ENCODE results near the gene PCCA. TPM values are rescaled to one million over a fixed set of nuclear protein-coding genes. Genes with fewer than 3 reads are reported as not detected.
"Not testable (repeated sequence)": the region's sequence is repeated elsewhere in the genome, so short reads cannot be mapped to it uniquely, and the experiment has no call there.

The PCCA gene
- polyA plus RNA-seq, 1 experiment = 3.0 TPM

DNA sequence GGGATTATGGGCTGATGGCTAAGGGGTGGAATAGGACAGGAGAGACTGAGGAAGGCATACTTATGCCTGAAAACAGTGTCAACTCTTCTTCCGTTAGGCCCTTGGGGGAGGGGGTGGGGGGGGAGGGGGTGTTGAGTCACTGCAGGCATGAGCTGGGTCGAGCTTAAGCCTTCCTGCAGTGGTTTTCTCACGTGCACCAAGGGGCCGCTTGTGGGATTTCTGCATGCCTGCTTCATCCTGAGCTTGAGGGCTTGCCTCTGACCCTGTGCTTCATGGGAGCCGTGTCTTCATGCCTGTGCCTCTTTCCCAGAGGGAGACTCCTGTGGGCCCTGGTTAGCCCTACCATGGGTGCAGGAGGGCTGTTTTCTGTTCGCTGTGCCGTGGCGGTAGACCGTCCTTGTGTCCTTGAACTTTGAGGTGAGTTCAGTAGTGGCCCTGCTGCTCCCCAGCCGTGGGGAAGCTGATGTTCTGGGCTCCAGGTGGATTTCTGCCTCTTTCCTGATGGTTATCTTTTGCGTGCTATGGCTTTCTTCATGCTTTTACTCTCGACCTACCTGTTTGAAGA is 186.1 kb downstream of the PCCA start:
- Histone ChIP-seq H3K4me3 (ENCODE audit: low read depth, low read length) (no peak overlapping the region), H3K27me3 (ENCODE audit: control insufficient read depth, insufficient read depth, low read length) (no peaks in the 10 kb centered on the region), H3K36me3 (ENCODE audit: control insufficient read depth, insufficient read depth, low read length) (no peaks in the 10 kb centered on the region; the same call in 1 of the 2 replicates)
- TF ChIP-seq, protein P1, sequence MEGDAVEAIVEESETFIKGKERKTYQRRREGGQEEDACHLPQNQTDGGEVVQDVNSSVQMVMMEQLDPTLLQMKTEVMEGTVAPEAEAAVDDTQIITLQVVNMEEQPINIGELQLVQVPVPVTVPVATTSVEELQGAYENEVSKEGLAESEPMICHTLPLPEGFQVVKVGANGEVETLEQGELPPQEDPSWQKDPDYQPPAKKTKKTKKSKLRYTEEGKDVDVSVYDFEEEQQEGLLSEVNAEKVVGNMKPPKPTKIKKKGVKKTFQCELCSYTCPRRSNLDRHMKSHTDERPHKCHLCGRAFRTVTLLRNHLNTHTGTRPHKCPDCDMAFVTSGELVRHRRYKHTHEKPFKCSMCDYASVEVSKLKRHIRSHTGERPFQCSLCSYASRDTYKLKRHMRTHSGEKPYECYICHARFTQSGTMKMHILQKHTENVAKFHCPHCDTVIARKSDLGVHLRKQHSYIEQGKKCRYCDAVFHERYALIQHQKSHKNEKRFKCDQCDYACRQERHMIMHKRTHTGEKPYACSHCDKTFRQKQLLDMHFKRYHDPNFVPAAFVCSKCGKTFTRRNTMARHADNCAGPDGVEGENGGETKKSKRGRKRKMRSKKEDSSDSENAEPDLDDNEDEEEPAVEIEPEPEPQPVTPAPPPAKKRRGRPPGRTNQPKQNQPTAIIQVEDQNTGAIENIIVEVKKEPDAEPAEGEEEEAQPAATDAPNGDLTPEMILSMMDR (IDR thresholded peaks at IDR 0.05; ENCODE audit: insufficient read depth, low read depth, low read length) = no peak
- POLR2A ChIA-PET = no interaction called here
- no peak for DNase-seq (ENCODE audit: low read depth)
- CTCF ChIA-PET = no interaction called here

DNA sequence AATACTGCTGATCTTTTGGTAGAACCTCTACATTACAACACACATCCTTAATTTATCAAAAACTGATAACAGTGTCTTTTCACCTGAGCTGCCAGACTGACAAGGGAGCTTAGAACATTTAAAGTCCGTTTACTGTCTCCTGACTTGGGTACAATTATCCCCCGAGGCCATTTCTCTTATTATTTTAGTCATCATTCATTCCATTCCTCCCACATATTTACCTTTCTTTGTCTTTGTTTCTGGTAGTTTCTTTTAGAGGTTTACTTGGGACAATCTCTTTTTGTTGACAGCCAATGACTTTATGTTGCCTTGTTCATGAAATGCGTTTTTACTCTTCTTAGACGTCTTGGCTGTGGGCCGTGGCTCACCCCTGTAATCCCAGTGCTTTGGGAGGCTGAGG is 186.9 kb downstream of the PCCA start:
- POLR2A ChIA-PET = no interaction called here
- no peak for DNase-seq (ENCODE audit: low read depth)

DNA sequence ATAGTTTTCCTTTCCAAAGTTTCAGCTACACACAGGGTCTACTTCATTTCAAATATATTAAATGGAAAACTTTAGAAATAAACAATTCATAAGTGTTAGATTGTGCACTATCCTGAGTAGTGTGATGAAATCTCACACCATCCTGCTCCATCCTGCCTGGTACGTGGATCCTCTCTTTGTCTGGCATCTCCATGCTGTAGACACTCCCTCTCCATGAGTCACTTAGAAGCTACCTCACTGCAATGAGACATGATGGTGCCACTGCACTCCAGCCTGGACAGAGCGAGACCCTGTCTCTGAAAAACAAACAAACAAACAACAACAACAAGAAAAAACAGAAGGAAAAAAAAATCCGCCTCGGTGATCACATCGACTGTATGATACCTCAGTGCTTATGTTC is 191.8 kb downstream of the PCCA start:
- H3K36me3 ChIP-seq (ENCODE audit: control insufficient read depth, insufficient read depth, low read length) = no peaks in the 10 kb centered on the region; the same call in 1 of the 2 replicates
- no peak for DNase-seq (ENCODE audit: low read depth)
- POLR2A ChIA-PET = no interaction called here
- H3K4me3 ChIP-seq (ENCODE audit: low read depth, low read length) = no peak overlapping the region
- H3K27me3 ChIP-seq (ENCODE audit: control insufficient read depth, insufficient read depth, low read length) = no peaks in the 10 kb centered on the region
- CTCF ChIA-PET = no interaction called here
- TF ChIP-seq, protein P1 (IDR thresholded peaks at IDR 0.05; ENCODE audit: insufficient read depth, low read depth, low read length) = no peak

More for the DNA sequence above, 186.9 kb downstream of the PCCA start:
- Histone ChIP-seq H3K27me3 (ENCODE audit: control insufficient read depth, insufficient read depth, low read length) (no peaks in the 10 kb centered on the region), H3K36me3 (ENCODE audit: control insufficient read depth, insufficient read depth, low read length) (no peaks in the 10 kb centered on the region; the same call in 1 of the 2 replicates), H3K4me3 (ENCODE audit: low read depth, low read length) (no peak overlapping the region)
- CTCF ChIA-PET = no interaction called here
- TF ChIP-seq, protein P1 (IDR thresholded peaks at IDR 0.05; ENCODE audit: insufficient read depth, low read depth, low read length) = no peak

DNA sequence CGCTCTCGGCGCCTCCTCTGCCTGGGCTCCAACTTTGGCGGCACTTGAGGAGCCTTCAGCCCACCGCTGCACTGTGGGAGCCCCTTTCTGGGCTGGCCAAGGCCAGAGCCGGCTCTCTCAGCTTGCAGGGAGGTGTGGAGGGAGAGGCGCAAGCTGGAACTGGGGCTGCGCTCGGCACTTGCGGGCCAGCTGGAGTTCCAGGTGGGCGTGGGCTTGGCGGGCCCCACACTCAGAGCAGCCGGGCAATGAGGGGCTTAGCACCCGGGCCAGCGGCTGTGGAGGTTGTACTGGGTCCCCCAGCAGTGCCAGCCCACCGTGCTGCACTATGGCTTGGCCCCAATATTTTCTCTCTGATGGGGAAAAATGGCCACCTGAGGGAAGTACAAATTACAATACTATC is 193.4 kb downstream of the PCCA start:
- H3K4me3 ChIP-seq (ENCODE audit: low read depth, low read length); H3K27me3 ChIP-seq (ENCODE audit: control insufficient read depth, insufficient read depth, low read length); CTCF ChIA-PET; DNase-seq (ENCODE audit: low read depth); POLR2A ChIA-PET; H3K36me3 ChIP-seq (ENCODE audit: control insufficient read depth, insufficient read depth, low read length): not testable (repeated sequence)

DNA sequence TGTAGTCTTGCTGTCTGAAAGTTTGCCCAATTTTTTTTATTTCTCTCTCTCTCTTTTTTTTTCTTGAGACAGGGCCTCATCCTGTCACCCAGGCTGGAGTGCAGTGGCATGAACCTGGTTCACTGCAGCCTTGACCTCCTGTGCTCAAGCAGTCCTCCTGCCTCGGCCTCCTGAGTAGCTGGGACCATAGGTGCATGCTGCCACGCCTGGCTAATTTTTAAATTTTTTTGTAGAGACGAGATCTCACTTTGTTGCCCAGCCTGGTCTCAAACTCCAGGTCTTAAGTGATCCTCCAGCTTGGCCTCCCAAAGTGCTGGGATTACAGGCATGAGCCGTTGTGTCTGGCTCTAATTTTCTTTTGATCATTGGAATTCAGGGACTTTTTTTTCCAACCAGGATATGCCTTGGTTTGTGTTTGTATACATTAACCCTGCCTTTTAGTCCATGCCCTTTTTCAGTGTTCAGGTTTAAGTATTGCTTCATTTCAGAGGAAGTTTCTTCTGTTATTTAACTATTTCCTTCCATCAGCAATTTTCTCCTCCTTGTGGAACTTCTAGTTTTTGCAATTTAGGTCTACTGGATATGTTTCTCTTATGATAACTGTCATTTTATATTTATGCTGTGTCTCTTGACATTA is 201.4 kb downstream of the PCCA start:
- CTCF ChIA-PET = no interaction called here
- H3K27me3 ChIP-seq (ENCODE audit: control insufficient read depth, insufficient read depth, low read length) = no peaks in the 10 kb centered on the region
- H3K4me3 ChIP-seq (ENCODE audit: low read depth, low read length) = no peak overlapping the region
- POLR2A ChIA-PET = no interaction called here
- no peak for DNase-seq (ENCODE audit: low read depth)
- TF ChIP-seq, protein P1 (IDR thresholded peaks at IDR 0.05; ENCODE audit: insufficient read depth, low read depth, low read length) = no peak
- H3K36me3 ChIP-seq (ENCODE audit: control insufficient read depth, insufficient read depth, low read length) = no peaks in the 10 kb centered on the region

DNA sequence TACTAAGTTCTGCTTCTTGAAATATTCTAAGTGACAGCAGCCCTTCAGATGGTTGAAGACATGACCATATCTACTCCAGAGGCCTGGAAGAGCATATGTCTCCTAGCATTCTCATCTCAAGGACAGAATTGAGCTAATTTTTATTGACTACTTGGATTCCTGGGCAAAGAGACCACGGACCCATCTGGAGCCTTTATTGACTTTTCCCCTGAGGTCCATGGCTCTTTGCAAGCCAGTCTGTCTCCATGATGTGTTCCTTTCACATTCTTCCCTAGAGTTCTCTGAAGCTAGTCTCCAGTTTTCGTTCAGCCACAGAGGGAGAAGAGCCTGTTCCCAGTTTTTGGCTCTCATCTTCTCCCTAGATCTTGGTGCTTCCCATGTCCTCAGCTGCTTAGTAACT is 202.7 kb downstream of the PCCA start:
- Histone ChIP-seq H3K36me3 (ENCODE audit: control insufficient read depth, insufficient read depth, low read length) (no peaks in the 10 kb centered on the region), H3K27me3 (ENCODE audit: control insufficient read depth, insufficient read depth, low read length) (no peaks in the 10 kb centered on the region), H3K4me3 (ENCODE audit: low read depth, low read length) (no peak overlapping the region)
- CTCF ChIA-PET = no interaction called here
- no peak for DNase-seq (ENCODE audit: low read depth)
- TF ChIP-seq, protein P1 (IDR thresholded peaks at IDR 0.05; ENCODE audit: insufficient read depth, low read depth, low read length) = no peak
- POLR2A ChIA-PET = no interaction called here
